ENCODE results near the gene FAM118A. TPM values are rescaled to one million over a fixed set of nuclear protein-coding genes. Genes with fewer than 3 reads are reported as not detected.
"Not testable (repeated sequence)": the region's sequence is repeated elsewhere in the genome, so short reads cannot be mapped to it uniquely, and the experiment has no call there.

FAM118A gene
- 456 TPM for total RNA-seq
- polyA plus RNA-seq = 10 to 100 TPM; 34.5 to 66.1 (median 48.2) TPM

GRCh38 chr22:45309422-45310227, at the start of gene FAM118A:
Gene FAM118A (plus strand): TSS chr22:45309934. CDS start chr22:45322380, 12,446 bp downstream.
- Mint-ChIP-seq H3K4me3 (peak within 1 kb of the TSS; percentile 88 to 97 (median 96)), H3K4me1 (peaks cover 8 to 50% (median 35%) of the 10 kb centered on the region in 4 donors), H3K27ac (peak within 1 kb of the TSS; percentile 84 to 98 (median 98)), H3K9me3 (no peaks in the 10 kb centered on the region), H3K36me3 (peaks cover 11% of the 10 kb centered on the region), H3K27me3 (peaks cover 5% of the 10 kb centered on the region)
- DNase-seq = peak; percentile 93 to 96 (median 94)
- H3K4me3 ChIP-seq (ENCODE audit: low read depth, low read length) = peak within 1 kb of the TSS; percentile 73
- H3K9me3 ChIP-seq (ENCODE audit: control insufficient read depth in 2 of 2, low read length in 2 of 2) = no peaks in the 10 kb centered on the region
- peak; percentile 82 to 84 for ATAC-seq (ENCODE audit: low read depth in 2 of 2)
- H3K4me1 ChIP-seq (ENCODE audit: control insufficient read depth, insufficient read depth, low read length, poor library complexity, severe bottlenecking) = peaks cover 55% of the 10 kb centered on the region
- H3K36me3 ChIP-seq (ENCODE audit: control insufficient read depth, insufficient read depth, low read length) = peaks cover 5% of the 10 kb centered on the region
- H3K27me3 ChIP-seq (ENCODE audit: control insufficient read depth, insufficient read depth, low read length) = no peaks in the 10 kb centered on the region
- H3K27ac ChIP-seq (ENCODE audit: insufficient read depth, low read length, poor library complexity, severe bottlenecking) = peak within 1 kb of the TSS; percentile 88

GRCh38 chr22:45260395-45260759, 49.4 kb upstream of the FAM118A start:
- not testable (repeated sequence) for H3K27ac ChIP-seq (ENCODE audit: insufficient read depth, low read length, poor library complexity, severe bottlenecking); H3K9me3 ChIP-seq (ENCODE audit: control insufficient read depth in 2 of 2, low read length in 2 of 2); H3K4me1 ChIP-seq (ENCODE audit: control insufficient read depth, insufficient read depth, low read length, poor library complexity, severe bottlenecking); H3K36me3 ChIP-seq (ENCODE audit: control insufficient read depth, insufficient read depth, low read length); H3K9me3 Mint-ChIP-seq; H3K27ac Mint-ChIP-seq; H3K27me3 ChIP-seq (ENCODE audit: control insufficient read depth, insufficient read depth, low read length); H3K4me3 ChIP-seq (ENCODE audit: low read depth, low read length); ATAC-seq (ENCODE audit: low read depth in 2 of 2); H3K4me3 Mint-ChIP-seq; DNase-seq; H3K36me3 Mint-ChIP-seq; H3K4me1 Mint-ChIP-seq
- peaks cover 44% of the 10 kb centered on the region for H3K27me3 Mint-ChIP-seq

- no peak for DNase-seq
- Histone ChIP-seq H3K4me3 (ENCODE audit: low read depth, low read length) (no peak overlapping the region), H3K4me1 (ENCODE audit: control insufficient read depth, insufficient read depth, low read length, poor library complexity, severe bottlenecking) (no peaks in the 10 kb centered on the region), H3K27ac (ENCODE audit: insufficient read depth, low read length, poor library complexity, severe bottlenecking) (no peak overlapping the region), H3K36me3 (ENCODE audit: control insufficient read depth, insufficient read depth, low read length) (no peaks in the 10 kb centered on the region), H3K9me3 (ENCODE audit: control insufficient read depth in 2 of 2, low read length in 2 of 2) (no peaks in the 10 kb centered on the region), H3K27me3 (ENCODE audit: control insufficient read depth, insufficient read depth, low read length) (no peaks in the 10 kb centered on the region)
- no peak overlapping the region for H3K27ac Mint-ChIP-seq
- H3K27me3 Mint-ChIP-seq = peaks cover 55% of the 10 kb centered on the region
- no peak for ATAC-seq (ENCODE audit: low read depth in 2 of 2)
- no peaks in the 10 kb centered on the region for H3K36me3 Mint-ChIP-seq
- peaks cover 0 to 3% (median 0%) of the 10 kb centered on the region in 4 donors for H3K4me1 Mint-ChIP-seq
- peaks cover 0 to 2% (median 0%) of the 10 kb centered on the region in 7 donors for H3K9me3 Mint-ChIP-seq
- no peak overlapping the region for H3K4me3 Mint-ChIP-seq
Observed at GRCh38 chr22:45261407-45262088, 48.2 kb upstream of the FAM118A start.

GRCh38 chr22:45262195-45262930, 47.4 kb upstream of the FAM118A start:
- H3K4me1 ChIP-seq (ENCODE audit: control insufficient read depth, insufficient read depth, low read length, poor library complexity, severe bottlenecking) = no peaks in the 10 kb centered on the region
- H3K4me3 Mint-ChIP-seq = no peak overlapping the region
- no peak for ATAC-seq (ENCODE audit: low read depth in 2 of 2)

GRCh38 chr22:45262931-45263462, 46.7 kb upstream of the FAM118A start:
- peaks cover 64% of the 10 kb centered on the region for H3K27me3 Mint-ChIP-seq
- H3K4me3 Mint-ChIP-seq = no peak overlapping the region
- no peak for DNase-seq

More at GRCh38 chr22:45262195-45262930, 47.4 kb upstream of the FAM118A start:
- Histone ChIP-seq H3K9me3 (ENCODE audit: control insufficient read depth in 2 of 2, low read length in 2 of 2) (no peaks in the 10 kb centered on the region), H3K27me3 (ENCODE audit: control insufficient read depth, insufficient read depth, low read length) (no peaks in the 10 kb centered on the region), H3K36me3 (ENCODE audit: control insufficient read depth, insufficient read depth, low read length) (no peaks in the 10 kb centered on the region), H3K4me3 (ENCODE audit: low read depth, low read length) (no peak overlapping the region), H3K27ac (ENCODE audit: insufficient read depth, low read length, poor library complexity, severe bottlenecking) (no peak overlapping the region)
- Mint-ChIP-seq H3K4me1 (peaks cover 0 to 3% (median 0%) of the 10 kb centered on the region in 4 donors), H3K27me3 (peaks cover 60% of the 10 kb centered on the region), H3K9me3 (peaks cover 0 to 2% (median 0%) of the 10 kb centered on the region in 7 donors), H3K36me3 (no peaks in the 10 kb centered on the region), H3K27ac (no peak overlapping the region)
- no peak for DNase-seq

GRCh38 chr22:45263463-45264269, 46.1 kb upstream of the FAM118A start:
- no peak overlapping the region for H3K27ac Mint-ChIP-seq
- Histone ChIP-seq H3K27ac (ENCODE audit: insufficient read depth, low read length, poor library complexity, severe bottlenecking) (no peak overlapping the region), H3K36me3 (ENCODE audit: control insufficient read depth, insufficient read depth, low read length) (no peaks in the 10 kb centered on the region), H3K27me3 (ENCODE audit: control insufficient read depth, insufficient read depth, low read length) (no peaks in the 10 kb centered on the region), H3K4me1 (ENCODE audit: control insufficient read depth, insufficient read depth, low read length, poor library complexity, severe bottlenecking) (peaks cover 7% of the 10 kb centered on the region), H3K9me3 (ENCODE audit: control insufficient read depth in 2 of 2, low read length in 2 of 2) (no peaks in the 10 kb centered on the region), H3K4me3 (ENCODE audit: low read depth, low read length) (no peak overlapping the region)
- H3K4me1 Mint-ChIP-seq = peaks cover 0 to 4% (median 1%) of the 10 kb centered on the region in 4 donors
- DNase-seq (no peak), ATAC-seq (ENCODE audit: low read depth in 2 of 2) (peak in 1 of 2 donors; percentile 60)
- H3K36me3 Mint-ChIP-seq = no peaks in the 10 kb centered on the region
- peaks cover 66% of the 10 kb centered on the region for H3K27me3 Mint-ChIP-seq
- H3K4me3 Mint-ChIP-seq = no peak overlapping the region
- H3K9me3 Mint-ChIP-seq = no peaks in the 10 kb centered on the region

More at GRCh38 chr22:45262931-45263462, 46.7 kb upstream of the FAM118A start:
- H3K4me1 Mint-ChIP-seq = peaks cover 0 to 3% (median under 1%) of the 10 kb centered on the region in 4 donors
- H3K27ac Mint-ChIP-seq = no peak overlapping the region
- Histone ChIP-seq H3K9me3 (ENCODE audit: control insufficient read depth in 2 of 2, low read length in 2 of 2) (no peaks in the 10 kb centered on the region), H3K27ac (ENCODE audit: insufficient read depth, low read length, poor library complexity, severe bottlenecking) (no peak overlapping the region), H3K4me3 (ENCODE audit: low read depth, low read length) (no peak overlapping the region), H3K36me3 (ENCODE audit: control insufficient read depth, insufficient read depth, low read length) (no peaks in the 10 kb centered on the region), H3K27me3 (ENCODE audit: control insufficient read depth, insufficient read depth, low read length) (no peaks in the 10 kb centered on the region), H3K4me1 (ENCODE audit: control insufficient read depth, insufficient read depth, low read length, poor library complexity, severe bottlenecking) (peaks cover 2% of the 10 kb centered on the region)
- no peak for ATAC-seq (ENCODE audit: low read depth in 2 of 2)
- H3K9me3 Mint-ChIP-seq = peaks cover 0 to under 1% (median 0%) of the 10 kb centered on the region in 7 donors
- H3K36me3 Mint-ChIP-seq = no peaks in the 10 kb centered on the region

- Mint-ChIP-seq H3K27ac (no peak overlapping the region), H3K4me3 (no peak overlapping the region), H3K9me3 (no peaks in the 10 kb centered on the region), H3K27me3 (peaks cover 68% of the 10 kb centered on the region), H3K36me3 (no peaks in the 10 kb centered on the region), H3K4me1 (peaks cover 0 to 15% (median 5%) of the 10 kb centered on the region in 4 donors)
- H3K4me3 ChIP-seq (ENCODE audit: low read depth, low read length) = no peak overlapping the region
- H3K27ac ChIP-seq (ENCODE audit: insufficient read depth, low read length, poor library complexity, severe bottlenecking) = no peak overlapping the region
- peaks cover 16% of the 10 kb centered on the region for H3K4me1 ChIP-seq (ENCODE audit: control insufficient read depth, insufficient read depth, low read length, poor library complexity, severe bottlenecking)
- no peaks in the 10 kb centered on the region for H3K36me3 ChIP-seq (ENCODE audit: control insufficient read depth, insufficient read depth, low read length)
- peaks cover 3% of the 10 kb centered on the region for H3K27me3 ChIP-seq (ENCODE audit: control insufficient read depth, insufficient read depth, low read length)
- ATAC-seq (ENCODE audit: low read depth in 2 of 2) (no peak), DNase-seq (no peak)
- no peaks in the 10 kb centered on the region for H3K9me3 ChIP-seq (ENCODE audit: control insufficient read depth in 2 of 2, low read length in 2 of 2)
Observed at GRCh38 chr22:45265535-45265934, 44.2 kb upstream of the FAM118A start.

Data from CD4-positive, CD25-positive, alpha-beta regulatory T cell (primary cell).